ENCODE measurements around the gene FBXO2.

FBXO2 gene

GRCh38 chr1:11682287-11682771, 28.1 kb upstream of the FBXO2 start:
- DNase-seq (ENCODE audit: low spot score) = peak; percentile 49

DNA sequence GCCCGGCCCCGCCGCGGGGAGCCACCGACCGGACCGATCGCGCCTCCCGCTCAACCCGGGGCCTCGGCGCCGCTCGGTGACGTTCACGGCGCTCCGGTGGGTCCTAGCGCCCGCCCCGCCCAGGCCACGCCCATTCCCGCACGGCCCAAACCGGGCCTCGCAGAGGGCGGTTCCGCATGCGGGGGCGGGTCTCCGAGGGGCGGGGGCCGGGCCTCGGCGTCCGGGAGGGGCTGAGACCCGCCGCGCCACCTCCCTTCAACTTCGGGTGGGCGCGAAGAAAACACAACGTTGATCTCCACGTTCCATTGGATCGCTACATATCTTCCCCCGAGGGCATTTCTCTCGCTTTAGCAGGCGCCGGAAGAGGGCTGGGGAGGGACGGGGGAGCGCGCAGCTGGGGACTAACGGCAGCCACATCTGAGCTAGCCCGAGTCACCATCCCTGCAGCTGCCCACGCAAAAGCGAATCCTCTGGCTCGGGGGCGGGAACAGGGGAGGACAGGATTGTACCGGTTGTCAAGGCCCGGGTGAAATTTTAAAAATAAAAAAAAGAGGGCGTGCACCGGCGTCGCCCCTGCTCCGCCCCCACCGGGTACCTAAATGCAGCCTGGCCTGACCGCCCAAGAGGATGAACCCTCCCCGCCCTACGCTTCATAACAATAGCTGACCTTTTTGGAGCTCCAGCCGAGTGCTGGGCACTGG, 27.0 kb upstream of the FBXO2 start, which contains the start of gene MAD2L2:
TSS of gene MAD2L2 (minus strand) at position 78 of the 701 bp plus-strand sequence. CDS start 547 bp downstream, outside the sequence.
- DNase-seq (ENCODE audit: low spot score) = peak; percentile 95

DNA sequence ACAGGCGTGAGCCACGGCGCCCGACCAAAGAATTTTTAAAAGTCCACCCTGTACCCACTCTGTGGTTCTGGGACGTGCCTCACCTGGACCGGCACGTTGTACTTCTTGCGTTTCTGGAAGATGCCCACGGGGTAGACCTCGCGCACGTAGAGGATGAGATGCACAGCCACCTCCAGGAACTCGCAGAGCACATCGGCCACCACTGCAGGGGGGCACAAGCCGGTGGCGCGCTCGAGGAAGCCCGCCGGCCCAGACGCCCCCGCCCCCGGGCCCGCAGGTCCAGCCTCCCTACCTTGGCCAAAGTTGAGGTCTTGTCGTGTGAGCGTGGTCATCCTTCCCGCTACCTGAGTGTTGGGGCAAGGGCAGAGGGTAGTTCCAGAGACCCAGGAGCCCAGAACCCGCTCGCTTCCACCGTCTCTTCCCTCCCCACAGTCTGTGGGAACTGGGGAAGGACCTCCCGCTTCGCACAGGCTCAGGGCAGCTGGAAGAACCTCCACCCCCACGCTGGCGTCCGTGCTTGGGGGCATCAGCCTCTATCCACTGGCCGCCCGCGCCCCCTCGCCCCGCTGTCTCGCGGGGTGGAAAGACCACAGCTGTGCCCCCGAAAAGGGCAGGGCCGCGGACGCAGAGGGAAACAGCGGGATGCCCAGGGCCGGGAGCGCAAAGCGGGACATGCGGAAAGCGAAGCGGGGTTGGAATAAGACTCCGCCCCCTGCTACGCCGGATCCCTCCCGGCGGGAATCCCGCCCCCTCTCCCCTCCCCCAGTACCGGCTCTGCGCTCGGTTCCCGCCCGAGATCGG, 26.2 kb upstream of the FBXO2 start:
- DNase-seq (ENCODE audit: low spot score) = peak; percentile 45

DNA sequence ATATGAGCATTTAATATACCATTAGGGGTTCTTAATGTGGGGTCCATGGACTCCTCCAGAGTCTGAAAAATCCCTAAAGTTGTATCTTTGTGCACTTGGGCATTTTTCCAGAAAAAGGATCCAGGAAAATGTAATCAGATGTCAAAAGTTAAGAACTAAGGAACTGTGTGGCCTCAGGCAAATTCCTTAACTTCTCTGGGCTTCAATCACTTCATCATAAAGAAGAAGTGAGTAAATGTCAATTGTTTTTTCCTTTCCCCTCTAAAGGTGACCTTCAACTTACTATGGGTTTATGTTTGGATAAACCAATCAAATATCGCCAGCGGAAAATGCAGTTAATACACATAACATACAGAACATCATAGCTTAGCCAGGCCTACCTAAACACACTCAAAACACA, 24.2 kb upstream of the FBXO2 start:
- DNase-seq (ENCODE audit: low spot score) = no peak

DNA sequence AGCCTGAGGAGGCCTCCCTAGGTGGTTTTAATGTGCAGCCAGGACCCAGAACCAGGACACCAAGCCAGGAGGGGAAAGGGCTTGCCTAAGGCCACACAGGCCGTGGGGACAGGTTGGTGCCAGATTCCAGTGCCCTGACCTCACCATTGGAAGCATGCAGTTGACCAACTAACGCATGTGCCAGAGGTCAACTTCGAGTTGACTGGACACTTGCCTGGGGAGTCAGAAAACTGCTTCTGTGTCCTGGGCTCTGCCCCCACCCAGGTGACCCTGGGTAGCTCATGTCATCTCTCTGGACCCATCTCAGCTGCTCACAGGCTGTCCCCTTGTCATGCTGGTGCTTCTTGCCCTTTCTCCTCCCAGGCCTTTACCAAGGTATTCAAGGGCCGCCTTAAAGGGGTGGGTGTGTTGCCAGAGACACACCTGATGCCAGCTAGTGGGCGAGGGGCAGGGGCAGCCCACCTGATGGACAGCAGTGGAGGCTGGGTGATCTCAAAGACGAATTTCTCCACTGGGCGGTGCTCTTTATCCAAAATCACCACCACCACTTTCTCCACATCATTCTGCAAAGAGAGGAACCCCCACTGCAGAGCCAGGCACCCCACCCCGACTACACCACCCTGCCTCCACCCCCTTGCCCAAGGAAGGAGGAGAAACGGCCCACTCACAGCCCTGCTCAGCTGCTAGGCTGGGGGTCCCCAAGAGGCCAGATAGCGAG, 22.3 kb upstream of the FBXO2 start:
- no peak for DNase-seq (ENCODE audit: low spot score)

GRCh38 chr1:11675325-11675724, 21.1 kb upstream of the FBXO2 start:
- no peak for DNase-seq (ENCODE audit: low spot score)

DNA sequence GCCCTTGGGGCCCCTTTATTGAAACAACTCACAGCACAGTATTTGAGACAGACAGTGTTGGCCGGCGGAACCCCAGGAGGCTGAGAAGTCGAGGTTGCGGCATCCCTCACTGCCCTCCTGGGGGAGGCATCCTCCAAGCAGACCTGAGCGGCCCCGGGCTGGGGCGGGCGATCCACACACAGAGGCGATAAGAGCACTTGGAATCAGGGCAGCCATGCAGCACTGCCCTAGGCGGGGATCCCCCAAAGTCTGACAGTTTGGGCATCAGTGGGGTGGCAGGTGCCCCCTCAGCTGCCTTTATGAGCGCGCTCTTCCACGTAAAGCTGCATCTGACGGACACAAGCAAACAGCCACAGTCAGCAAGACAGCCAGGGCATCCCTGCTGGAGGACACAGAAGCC, 20.3 kb upstream of the FBXO2 start:
- DNase-seq (ENCODE audit: low spot score) = no peak

DNA sequence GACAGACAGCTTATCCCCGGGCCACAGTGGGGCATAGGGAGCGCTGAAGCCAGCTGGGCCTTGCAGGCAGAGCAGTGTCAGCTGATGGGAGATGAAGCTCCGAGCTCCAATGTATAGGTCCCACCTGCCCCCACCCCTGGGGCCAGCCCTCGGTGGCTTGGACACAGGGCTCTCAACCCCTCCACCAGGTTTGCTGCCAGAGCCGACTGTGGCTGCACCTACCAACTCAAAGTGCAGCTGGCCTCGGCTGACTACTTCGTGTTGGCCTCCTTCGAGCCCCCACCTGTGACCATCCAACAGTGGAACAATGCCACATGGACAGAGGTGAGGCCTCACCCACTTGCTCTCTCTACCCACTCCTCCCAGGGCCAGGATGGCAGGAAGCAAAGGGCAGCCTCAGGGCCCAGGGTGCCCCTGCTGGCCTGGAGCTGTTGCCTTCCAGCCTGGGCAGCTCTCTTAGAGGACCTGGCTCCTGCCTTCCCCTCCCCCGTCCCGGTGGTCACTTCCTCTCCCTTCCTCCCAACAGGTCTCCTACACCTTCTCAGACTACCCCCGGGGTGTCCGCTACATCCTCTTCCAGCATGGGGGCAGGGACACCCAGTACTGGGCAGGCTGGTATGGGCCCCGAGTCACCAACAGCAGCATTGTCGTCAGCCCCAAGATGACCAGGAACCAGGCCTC, 19.0 kb upstream of the FBXO2 start:
- DNase-seq (ENCODE audit: low spot score) = peak; percentile 11

DNA sequence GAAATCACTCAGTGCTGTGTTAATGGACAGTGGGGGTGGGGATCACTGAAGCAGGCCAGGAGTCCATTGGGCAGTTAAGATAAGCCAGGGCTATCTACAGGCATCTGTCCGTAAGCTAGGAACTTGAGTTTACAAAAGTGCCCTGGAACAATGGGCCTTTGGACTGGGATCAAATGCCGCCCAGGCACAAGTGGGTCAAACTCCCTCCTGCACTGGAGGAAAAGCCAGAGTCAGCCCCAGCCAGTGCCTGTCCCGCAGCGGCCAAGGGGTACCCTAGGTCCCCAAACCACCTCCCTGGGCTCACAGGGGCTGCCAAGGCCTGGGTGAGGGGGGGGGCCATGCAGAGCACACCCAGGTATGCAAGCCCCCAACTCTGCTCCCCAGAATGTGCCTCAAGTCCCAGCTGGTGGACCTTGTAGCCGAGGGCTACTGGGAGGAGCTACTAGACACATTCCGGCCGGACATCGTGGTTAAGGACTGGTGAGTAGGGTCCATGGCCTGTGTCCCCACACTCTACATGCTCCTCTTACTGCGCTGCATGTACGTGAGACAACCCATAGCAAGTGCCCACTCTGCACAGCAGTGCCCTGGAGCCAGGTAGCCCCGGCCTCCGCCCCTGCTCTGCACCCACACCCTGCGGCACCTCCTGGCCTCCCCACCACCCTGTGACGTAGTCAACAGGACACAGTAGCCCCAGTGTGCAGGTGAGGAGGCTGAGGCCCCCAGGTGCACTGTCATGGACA, 17.5 kb upstream of the FBXO2 start:
- no peak for DNase-seq (ENCODE audit: low spot score)

DNA sequence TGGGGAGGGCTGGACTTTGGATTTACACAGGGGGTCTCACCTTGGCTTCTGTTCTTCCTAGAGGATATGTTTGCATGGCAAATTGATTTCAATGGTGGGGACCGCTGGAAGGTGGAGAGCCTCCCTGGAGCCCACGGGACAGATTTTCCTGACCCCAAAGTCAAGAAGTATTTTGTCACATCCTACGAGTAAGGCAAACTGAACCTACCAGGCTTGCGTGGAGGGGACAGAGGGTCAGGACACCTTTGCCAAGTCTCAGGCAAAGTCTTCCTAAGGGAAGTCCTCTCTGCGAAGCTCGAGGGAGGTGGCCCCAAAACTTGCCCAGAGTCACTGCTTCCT, 16.9 kb upstream of the FBXO2 start:
- DNase-seq (ENCODE audit: low spot score) = no peak

- DNase-seq (ENCODE audit: low spot score) = no peak
Measured at GRCh38 chr1:11670747-11671146, 16.5 kb upstream of the FBXO2 start.

- no peak for DNase-seq (ENCODE audit: low spot score)
Measured at GRCh38 chr1:11668516-11668915, 14.3 kb upstream of the FBXO2 start.

DNA sequence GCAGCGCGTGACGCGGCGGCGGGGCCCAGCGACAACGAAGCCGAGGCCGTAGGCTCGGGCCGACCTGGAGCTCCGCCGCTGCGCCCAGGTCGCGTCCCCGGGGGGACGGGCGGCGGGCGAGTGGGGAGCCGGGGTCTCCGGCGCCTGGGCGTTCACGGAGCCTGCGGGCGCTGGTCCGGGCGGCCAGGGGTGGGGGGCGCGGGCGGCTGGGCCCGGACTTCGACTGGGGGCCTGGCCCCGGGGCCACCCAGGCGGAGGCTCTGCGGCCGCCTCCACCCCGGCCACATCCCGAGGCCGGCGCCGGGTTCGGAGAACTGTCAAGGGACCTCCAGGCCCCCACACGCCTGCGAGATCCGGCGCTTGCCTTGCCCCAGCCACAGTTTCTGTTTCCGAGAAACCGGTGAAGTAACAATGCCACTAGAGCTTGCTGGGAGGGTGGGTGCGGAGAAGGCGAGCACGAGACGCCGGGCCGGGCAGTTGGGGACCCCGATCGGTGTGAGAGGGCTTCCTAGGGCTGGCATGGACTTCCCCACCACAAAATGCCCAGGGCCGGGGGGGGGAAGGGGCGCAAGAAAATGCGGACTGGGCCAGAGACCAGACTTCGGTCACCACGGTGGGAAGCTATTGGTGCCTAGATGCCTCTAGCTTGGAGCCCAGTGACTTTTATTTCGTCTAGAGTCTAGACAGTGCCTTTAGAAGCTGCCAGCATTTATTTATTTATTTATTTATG, 10.3 kb upstream of the FBXO2 start:
- peak; percentile 70 for DNase-seq (ENCODE audit: low spot score)

DNA sequence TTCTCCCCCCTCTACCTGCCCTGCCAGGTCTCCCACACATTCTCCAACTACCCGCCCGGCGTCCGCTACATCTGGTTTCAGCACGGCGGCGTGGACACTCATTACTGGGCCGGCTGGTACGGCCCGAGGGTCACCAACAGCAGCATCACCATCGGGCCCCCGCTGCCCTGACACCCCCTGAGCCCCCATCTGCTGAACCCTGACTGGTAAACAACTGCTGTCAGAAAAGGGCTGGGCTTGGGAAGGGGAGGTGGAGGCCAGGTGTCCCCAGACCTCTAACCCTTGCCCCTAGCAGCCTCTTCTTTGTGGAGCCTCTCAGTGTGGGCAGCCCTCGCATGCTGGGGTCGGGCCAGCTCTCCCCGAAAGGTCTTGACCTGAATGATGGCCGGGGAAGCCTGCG, 6.9 kb upstream of the FBXO2 start:
- no peak for DNase-seq (ENCODE audit: low spot score)

DNA sequence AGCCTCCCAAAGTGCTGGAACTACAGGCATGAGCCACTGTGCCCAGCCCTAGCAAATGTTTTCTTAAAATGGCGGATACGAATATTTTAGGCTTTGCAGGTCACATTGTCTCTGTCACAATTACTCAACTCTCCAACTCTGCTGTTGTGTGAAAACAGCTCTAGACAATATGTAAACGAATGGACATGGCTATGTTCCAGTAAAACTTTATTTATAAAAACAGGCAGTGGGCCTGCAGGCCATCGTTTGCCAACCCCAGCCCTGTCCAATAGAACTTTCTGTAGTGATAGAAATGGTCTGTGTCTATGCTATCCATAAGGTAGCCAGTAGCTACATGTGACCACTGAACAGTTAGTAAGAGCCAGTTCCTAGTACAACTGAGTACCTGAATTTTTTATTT, 5.5 kb upstream of the FBXO2 start:
- DNase-seq (ENCODE audit: low spot score) = no peak

- no peak for DNase-seq (ENCODE audit: low spot score)
Measured at GRCh38 chr1:11658542-11658941, 4.3 kb upstream of the FBXO2 start.

DNA sequence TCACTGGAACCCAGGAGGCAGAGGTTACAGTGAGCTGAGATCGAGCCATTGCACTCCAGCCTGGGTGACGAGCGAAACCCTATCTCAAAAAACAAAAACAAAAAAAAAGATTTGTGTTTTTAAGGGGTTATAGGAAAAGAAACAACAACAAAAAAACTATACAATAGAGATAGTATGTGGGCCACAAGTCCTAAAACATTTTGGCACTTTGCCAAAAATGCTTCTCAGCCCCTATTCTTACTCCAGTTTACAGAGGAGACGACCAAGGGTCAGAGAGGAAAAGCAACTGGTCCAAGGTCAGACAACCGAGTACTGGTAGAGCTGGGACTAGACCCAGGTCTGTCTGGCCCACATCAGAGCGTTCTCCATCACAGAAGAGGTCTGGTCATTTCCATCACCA, 3.4 kb upstream of the FBXO2 start:
- no peak for DNase-seq (ENCODE audit: low spot score)

DNA sequence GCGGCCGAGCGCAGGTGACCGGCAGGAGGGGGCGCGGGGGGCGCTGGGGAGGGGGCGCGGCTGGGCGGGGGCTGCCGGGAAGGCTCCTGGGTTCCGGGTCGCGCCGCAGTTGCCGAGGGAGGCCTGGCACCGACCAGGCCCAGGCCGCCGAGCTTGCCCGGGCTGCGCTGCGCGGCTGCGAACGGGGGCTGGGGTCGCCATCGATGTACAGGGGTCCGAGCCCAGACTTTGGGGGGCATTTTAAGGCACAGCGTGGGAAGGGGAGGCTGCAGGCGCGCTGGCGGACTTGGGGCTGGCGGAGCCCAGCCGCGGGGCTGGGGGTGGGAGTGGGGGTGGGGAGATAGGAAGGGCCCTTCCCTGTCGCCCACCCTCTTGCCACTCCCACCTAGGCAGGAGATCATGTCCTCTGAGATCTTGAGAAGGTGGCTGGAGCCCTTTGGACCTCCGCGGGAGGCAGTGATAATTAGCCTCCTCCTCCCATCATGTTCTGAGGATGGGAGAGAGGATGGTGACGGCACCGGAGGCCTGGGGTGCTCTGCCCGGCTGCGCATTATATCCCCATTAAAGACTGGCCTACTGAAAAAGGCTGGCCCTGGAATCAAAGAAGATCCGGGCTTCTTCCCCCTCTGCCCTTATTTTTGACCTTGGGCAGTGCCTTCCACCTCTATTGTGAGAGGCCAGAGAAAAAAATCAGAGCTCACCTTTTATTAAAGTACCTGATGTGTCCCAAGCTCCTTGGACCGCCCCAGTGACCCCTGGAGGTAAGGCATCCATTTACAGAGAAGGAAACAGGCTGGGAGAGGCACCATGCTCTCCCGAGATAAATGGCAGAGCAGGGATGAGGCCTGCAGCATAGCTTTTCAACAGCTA, 945 bp upstream of the FBXO2 start:
- no peak for DNase-seq (ENCODE audit: low spot score)

DNA sequence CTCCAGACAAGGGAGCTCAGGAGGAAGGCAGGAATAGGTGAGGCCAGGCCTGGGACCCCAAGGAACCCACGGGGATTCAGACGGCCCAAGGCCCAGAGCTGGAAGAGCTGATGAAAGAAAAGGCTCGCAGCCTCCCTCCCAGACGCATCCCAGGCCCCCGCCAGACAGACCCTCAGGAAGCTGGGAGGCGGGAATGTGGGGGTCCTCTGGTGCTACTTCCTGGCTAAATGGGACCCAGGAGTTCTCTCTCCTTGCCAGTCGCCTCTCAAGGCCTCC, 430 bp downstream of the FBXO2 start:
- no peak for DNase-seq (ENCODE audit: low spot score)

Measured in iPS-NIHi11 (cell line).